Uterus (tissue), 2 donors: ENCODE data around the gene IQSEC1.

Experiments used
- CTCF ChIP-seq, 4 experiments: fragments of 200-600 bp in 2 of 4; fragments of 450-650 bp in 2 of 4; sonication (generic) in 2 of 4; IDR thresholded peaks; one replicate each; pipeline ENCODE4 v1.5.1; 2016 to 2019; ENCODE audit warnings: antibody characterized with exemption in 4 of 4, mild to moderate bottlenecking in 2 of 4, moderate library complexity in 1 of 4
- POLR2A ChIP-seq, 2 donors: fragments of 450-650 bp; IDR thresholded peaks; one replicate each; pipeline ENCODE4 v1.6.1; 2016; ENCODE audit warnings: antibody characterized with exemption in 2 of 2, mild to moderate bottlenecking in 1 of 2, moderate library complexity in 1 of 2

GRCh38 chr3:12862387-12862786, 210.8 kb downstream of the IQSEC1 start:
- TF ChIP-seq CTCF (IDR thresholded peaks at IDR 0.05) (no peak), POLR2A (IDR thresholded peaks at IDR 0.05) (no peak)
